ENCODE results near the gene TSPYL1.

The TSPYL1 gene

GRCh38 chr6:116229287-116229913 lies 50.3 kb downstream of the TSPYL1 start:
- DNase-seq, result peak; percentile 95
- H3K27me3 ChIP-seq (replicated peaks), result no peaks in the 10 kb centered on the region
- in situ Hi-C loops (cut with HindIII; ENCODE audit: low pct_ligation_motif_present, low sequenced_read_pairs), result no loop called here
- H3K4me3 ChIP-seq (ENCODE audit: low read depth, low read length), result peak overlapping the region; percentile 57
- no peaks in the 10 kb centered on the region for H3K36me3 ChIP-seq (replicated peaks)
- no peak overlapping the region for H3K27ac ChIP-seq
- TF ChIP-seq CTCF (IDR thresholded peaks at IDR 0.05; ENCODE audit: low read depth, low read length, missing control alignments), result no peak

Measured in brain microvascular endothelial cell (primary cell).